Activated CD4-positive, alpha-beta T cell treated with anti-CD3 and anti-CD28 coated beads, Interleukin-2, amount 10 ng/mL, durations not matched to agents 7 days and 5 days (primary cell): ENCODE results near the gene IGF1R. TPM values are rescaled to one million over a fixed set of nuclear protein-coding genes. Genes with fewer than 3 reads are reported as not detected.

Source experiments
- CTCF ChIA-PET: fragments of 350-600 bp; sonication (Branson Sonifier 250); formaldehyde crosslinking; loops from one replicate; lab custom pipeline; 2021; ENCODE audit warnings: antibody characterized with exemption; lab: Charles Lee
- POLR2A ChIA-PET: fragments of 350-600 bp; sonication (Branson Sonifier 250); formaldehyde crosslinking; loops from one replicate; lab custom pipeline; 2021; ENCODE audit warnings: antibody characterized with exemption; lab: Charles Lee
- DNase-seq: peaks from one replicate; pipeline ENCODE4 v3.0.0-alpha.2; 2020
- H3K27ac Mint-ChIP-seq: one replicate; pipeline ENCODE4 v1.8.0; 2021; ENCODE audit warnings: mild to moderate bottlenecking, moderate library complexity, mixed read lengths
- H3K27me3 Mint-ChIP-seq: one replicate; pipeline ENCODE4 v1.8.0; 2021; ENCODE audit warnings: mixed read lengths
- H3K36me3 Mint-ChIP-seq: one replicate; pipeline ENCODE4 v1.8.0; 2021; ENCODE audit warnings: low read depth, mixed read lengths
- H3K4me1 Mint-ChIP-seq: one replicate; pipeline ENCODE4 v1.8.0; 2021; ENCODE audit warnings: mixed read lengths
- H3K4me3 Mint-ChIP-seq: one replicate; pipeline ENCODE4 v1.8.0; 2021; ENCODE audit warnings: mild to moderate bottlenecking, moderate library complexity, mixed read lengths
- H3K9me3 Mint-ChIP-seq: one replicate; pipeline ENCODE4 v1.8.0; 2021; ENCODE audit warnings: mixed read lengths
- total RNA-seq, 2 experiments: library from RNA; stranded (reverse); gene quantifications; one replicate each; pipeline ENCODE4 v1.2.3, GENCODE V29; 2021

IGF1R gene
- total RNA-seq, 2 experiments from 2014 or later: 18.8 to 24.8 TPM

GRCh38 chr15:98620020-98620419, 28.3 kb upstream of the IGF1R start:
- H3K4me1 Mint-ChIP-seq: peaks cover 3% of the 10 kb centered on the region
- ChIA-PET POLR2A (no interaction called here), CTCF (interaction anchor here (0.8 kb wide), 1 partner anchor 23 kb away, joined by 4 read pairs; no protein-coding TSS in a partner anchor)
- no peaks in the 10 kb centered on the region for H3K36me3 Mint-ChIP-seq
- no peak overlapping the region for H3K27ac Mint-ChIP-seq
- H3K9me3 Mint-ChIP-seq: no peaks in the 10 kb centered on the region
- H3K4me3 Mint-ChIP-seq: no peak overlapping the region
- no peak for DNase-seq
- peaks cover 37% of the 10 kb centered on the region for H3K27me3 Mint-ChIP-seq

- no peak for DNase-seq
- Mint-ChIP-seq H3K9me3 (no peaks in the 10 kb centered on the region), H3K4me3 (no peak overlapping the region), H3K4me1 (peaks cover 3% of the 10 kb centered on the region), H3K27ac (no peak overlapping the region), H3K36me3 (no peaks in the 10 kb centered on the region), H3K27me3 (peaks cover 41% of the 10 kb centered on the region)
- ChIA-PET CTCF (interaction anchor here (0.6 kb wide), 1 partner anchor 9 kb away, joined by 3 read pairs; no protein-coding TSS in a partner anchor), POLR2A (no interaction called here)
These were observed 27.3 kb upstream of the IGF1R start for GRCh38 chr15:98621021-98621420.

GRCh38 chr15:98625614-98626013, 22.7 kb upstream of the IGF1R start:
- Mint-ChIP-seq H3K4me1 (no peaks in the 10 kb centered on the region), H3K36me3 (no peaks in the 10 kb centered on the region), H3K27ac (no peak overlapping the region), H3K9me3 (no peaks in the 10 kb centered on the region), H3K4me3 (no peak overlapping the region), H3K27me3 (peaks cover 44% of the 10 kb centered on the region)
- CTCF ChIA-PET: no interaction called here
- DNase-seq: no peak
- POLR2A ChIA-PET: no interaction called here

GRCh38 chr15:98626153-98626552, 22.2 kb upstream of the IGF1R start:
- H3K4me1 Mint-ChIP-seq: no peaks in the 10 kb centered on the region
- H3K9me3 Mint-ChIP-seq: no peaks in the 10 kb centered on the region
- no peak overlapping the region for H3K27ac Mint-ChIP-seq
- peaks cover 42% of the 10 kb centered on the region for H3K27me3 Mint-ChIP-seq
- no peaks in the 10 kb centered on the region for H3K36me3 Mint-ChIP-seq
- no peak overlapping the region for H3K4me3 Mint-ChIP-seq
- ChIA-PET POLR2A (no interaction called here), CTCF (no interaction called here)
- DNase-seq: no peak

GRCh38 chr15:98628216-98628615, 20.1 kb upstream of the IGF1R start:
- no peaks in the 10 kb centered on the region for H3K4me1 Mint-ChIP-seq
- peaks cover 32% of the 10 kb centered on the region for H3K27me3 Mint-ChIP-seq
- no peak for DNase-seq
- H3K36me3 Mint-ChIP-seq: no peaks in the 10 kb centered on the region
- H3K9me3 Mint-ChIP-seq: no peaks in the 10 kb centered on the region
- POLR2A ChIA-PET: no interaction called here
- no peak overlapping the region for H3K4me3 Mint-ChIP-seq
- CTCF ChIA-PET: interaction anchor here (1.2 kb wide), 1 partner anchor 113 kb away, joined by 4 read pairs; no protein-coding TSS in a partner anchor
- no peak overlapping the region for H3K27ac Mint-ChIP-seq

- no peaks in the 10 kb centered on the region for H3K9me3 Mint-ChIP-seq
- H3K4me3 Mint-ChIP-seq: no peak overlapping the region
- H3K36me3 Mint-ChIP-seq: no peaks in the 10 kb centered on the region
- ChIA-PET POLR2A (no interaction called here), CTCF (interaction anchor here (1.4 kb wide), 1 partner anchor 11 kb away, joined by 6 read pairs; no protein-coding TSS in a partner anchor)
- peaks cover 1% of the 10 kb centered on the region for H3K27me3 Mint-ChIP-seq
- H3K4me1 Mint-ChIP-seq: peaks cover 8% of the 10 kb centered on the region
- no peak overlapping the region for H3K27ac Mint-ChIP-seq
- DNase-seq: peak; percentile 10
These were observed 12.5 kb upstream of the IGF1R start for GRCh38 chr15:98635848-98636247.

GRCh38 chr15:98643115-98643514, 5.2 kb upstream of the IGF1R start:
- H3K9me3 Mint-ChIP-seq: no peaks in the 10 kb centered on the region
- CTCF ChIA-PET: interaction anchor here (0.6 to 1.3 kb wide), 3 partner anchors 17 to 49 kb away, joined by 3 read pairs; no protein-coding TSS in a partner anchor
- no peak for DNase-seq
- POLR2A ChIA-PET: no interaction called here
- H3K4me3 Mint-ChIP-seq: no peak overlapping the region
- H3K27me3 Mint-ChIP-seq: peaks cover 37% of the 10 kb centered on the region
- peaks cover 11% of the 10 kb centered on the region for H3K4me1 Mint-ChIP-seq
- no peak overlapping the region for H3K27ac Mint-ChIP-seq
- H3K36me3 Mint-ChIP-seq: no peaks in the 10 kb centered on the region

- CTCF ChIA-PET: interaction anchor here (0.6 to 1.6 kb wide), 10 partner anchors 10 to 209 kb away, joined by 3 to 6 read pairs (median 3); no protein-coding TSS in a partner anchor
- Mint-ChIP-seq H3K27me3 (peaks cover 42% of the 10 kb centered on the region), H3K27ac (peak overlapping the region; percentile 83)
These were observed 1.8 kb upstream of the IGF1R start for GRCh38 chr15:98646546-98647025.

GRCh38 chr15:98647026-98647773, 1.1 kb upstream of the IGF1R start:
- Mint-ChIP-seq H3K9me3 (no peaks in the 10 kb centered on the region), H3K36me3 (no peaks in the 10 kb centered on the region), H3K4me3 (peak overlapping the region; percentile 81), H3K27ac (peak overlapping the region; percentile 83), H3K4me1 (peaks cover 30% of the 10 kb centered on the region), H3K27me3 (peaks cover 43% of the 10 kb centered on the region)
- peak; percentile 58 for DNase-seq
- ChIA-PET CTCF (interaction anchor here (0.8 to 1.6 kb wide), 9 partner anchors 11 to 208 kb away, joined by 3 to 6 read pairs (median 3); no protein-coding TSS in a partner anchor), POLR2A (no interaction called here)

More at GRCh38 chr15:98646546-98647025, 1.8 kb upstream of the IGF1R start:
- Mint-ChIP-seq H3K4me3 (peak overlapping the region; percentile 75), H3K4me1 (peaks cover 24% of the 10 kb centered on the region), H3K9me3 (no peaks in the 10 kb centered on the region), H3K36me3 (no peaks in the 10 kb centered on the region)
- DNase-seq: no peak
- POLR2A ChIA-PET: no interaction called here

- CTCF ChIA-PET: interaction anchor here (1.4 kb wide), 1 partner anchor 202 kb away, joined by 4 read pairs; no protein-coding TSS in a partner anchor
- Mint-ChIP-seq H3K27ac (peak overlapping the region; percentile 95), H3K36me3 (no peaks in the 10 kb centered on the region), H3K27me3 (peaks cover 44% of the 10 kb centered on the region), H3K4me3 (peak overlapping the region; percentile 82), H3K9me3 (no peaks in the 10 kb centered on the region), H3K4me1 (peaks cover 40% of the 10 kb centered on the region)
- peak; percentile 31 for DNase-seq
- POLR2A ChIA-PET: no interaction called here
These were observed 524 bp downstream of the IGF1R start for GRCh38 chr15:98648654-98649471.

- Mint-ChIP-seq H3K9me3 (no peaks in the 10 kb centered on the region), H3K4me1 (peaks cover 48% of the 10 kb centered on the region), H3K4me3 (peak overlapping the region; percentile 77), H3K36me3 (no peaks in the 10 kb centered on the region), H3K27me3 (peaks cover 36% of the 10 kb centered on the region), H3K27ac (peak overlapping the region; percentile 86)
- ChIA-PET POLR2A (no interaction called here), CTCF (no interaction called here)
- peak; percentile 38 for DNase-seq
These were observed 1.4 kb downstream of the IGF1R start for GRCh38 chr15:98649472-98650416.
